ENCODE measurements around the gene SF1.
A peak's percentile ranks its signal among the peaks of the same experiment; 100 is the strongest.
"Not testable (repeated sequence)": the region's sequence is repeated elsewhere in the genome, so short reads cannot be mapped to it uniquely, and the experiment has no call there.

SF1 gene

DNA sequence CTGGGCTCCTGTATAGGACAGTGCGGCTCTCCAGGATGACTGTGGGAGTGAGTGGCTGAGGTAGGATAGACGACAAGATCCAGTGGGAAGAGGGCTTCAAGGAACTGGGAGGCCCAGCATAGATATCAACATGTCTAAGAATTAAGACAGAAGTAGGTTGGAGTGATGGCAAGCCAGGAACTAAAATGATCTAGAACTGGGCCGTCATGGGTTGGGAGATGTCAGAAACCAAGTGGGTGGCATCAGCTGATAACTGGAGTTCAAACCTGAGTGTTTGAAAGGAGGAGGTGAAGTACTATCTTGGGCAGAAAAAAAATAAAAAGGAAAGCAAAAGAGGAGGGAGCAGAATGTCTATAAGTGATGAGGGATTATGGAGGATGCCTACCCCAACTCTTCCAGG, 39.1 kb upstream of the SF1 start:
- H3K4me3 Mint-ChIP-seq, result no peak overlapping the region
- no peaks in the 10 kb centered on the region for H3K9me3 Mint-ChIP-seq
- no peak overlapping the region for H3K27ac Mint-ChIP-seq
- TF ChIP-seq, protein P1, sequence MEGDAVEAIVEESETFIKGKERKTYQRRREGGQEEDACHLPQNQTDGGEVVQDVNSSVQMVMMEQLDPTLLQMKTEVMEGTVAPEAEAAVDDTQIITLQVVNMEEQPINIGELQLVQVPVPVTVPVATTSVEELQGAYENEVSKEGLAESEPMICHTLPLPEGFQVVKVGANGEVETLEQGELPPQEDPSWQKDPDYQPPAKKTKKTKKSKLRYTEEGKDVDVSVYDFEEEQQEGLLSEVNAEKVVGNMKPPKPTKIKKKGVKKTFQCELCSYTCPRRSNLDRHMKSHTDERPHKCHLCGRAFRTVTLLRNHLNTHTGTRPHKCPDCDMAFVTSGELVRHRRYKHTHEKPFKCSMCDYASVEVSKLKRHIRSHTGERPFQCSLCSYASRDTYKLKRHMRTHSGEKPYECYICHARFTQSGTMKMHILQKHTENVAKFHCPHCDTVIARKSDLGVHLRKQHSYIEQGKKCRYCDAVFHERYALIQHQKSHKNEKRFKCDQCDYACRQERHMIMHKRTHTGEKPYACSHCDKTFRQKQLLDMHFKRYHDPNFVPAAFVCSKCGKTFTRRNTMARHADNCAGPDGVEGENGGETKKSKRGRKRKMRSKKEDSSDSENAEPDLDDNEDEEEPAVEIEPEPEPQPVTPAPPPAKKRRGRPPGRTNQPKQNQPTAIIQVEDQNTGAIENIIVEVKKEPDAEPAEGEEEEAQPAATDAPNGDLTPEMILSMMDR (IDR thresholded peaks at IDR 0.05), result no peak
- H3K4me1 Mint-ChIP-seq, result peaks cover 11% of the 10 kb centered on the region
- peaks cover 5% of the 10 kb centered on the region for H3K27me3 Mint-ChIP-seq (ENCODE audit: low read depth, poor library complexity)
- DNase-seq, result no peak
- H3K36me3 Mint-ChIP-seq (ENCODE audit: low read depth), result no peaks in the 10 kb centered on the region

GRCh38 chr11:64815433-64815832, 37.1 kb upstream of the SF1 start:
- H3K9me3 Mint-ChIP-seq; H3K27ac Mint-ChIP-seq; H3K27me3 Mint-ChIP-seq (ENCODE audit: low read depth, poor library complexity); DNase-seq; H3K4me3 Mint-ChIP-seq; H3K36me3 Mint-ChIP-seq (ENCODE audit: low read depth): not testable (repeated sequence)
- H3K4me1 Mint-ChIP-seq, result peaks cover 16% of the 10 kb centered on the region

- Mint-ChIP-seq H3K27ac (no peak overlapping the region), H3K4me1 (peaks cover 18% of the 10 kb centered on the region), H3K36me3 (ENCODE audit: low read depth) (no peaks in the 10 kb centered on the region), H3K4me3 (no peak overlapping the region), H3K27me3 (ENCODE audit: low read depth, poor library complexity) (peaks cover 9% of the 10 kb centered on the region), H3K9me3 (no peaks in the 10 kb centered on the region)
- TF ChIP-seq, protein P1 (IDR thresholded peaks at IDR 0.05), result no peak
- no peak for DNase-seq
Observed at GRCh38 chr11:64814712-64815187, 36.4 kb upstream of the SF1 start.

DNA sequence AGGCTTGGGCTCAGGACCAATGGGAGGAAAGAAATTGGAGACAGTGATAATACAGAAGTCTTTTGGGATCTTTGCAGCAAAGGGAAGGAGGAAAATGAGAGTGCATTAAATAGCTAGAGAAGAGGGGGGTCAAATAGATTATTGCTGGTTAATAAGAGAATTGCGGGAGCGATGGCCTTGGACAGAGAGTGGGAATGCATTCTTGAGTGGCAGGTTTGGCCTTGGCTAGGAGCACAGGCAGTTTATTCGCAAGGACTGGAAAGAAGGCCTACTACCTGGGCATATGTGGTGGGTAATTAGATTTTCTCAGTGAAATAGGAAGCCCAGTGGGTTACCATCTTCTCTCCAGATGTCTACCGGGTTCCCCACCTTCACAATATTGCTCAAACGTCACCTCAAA, 35.5 kb upstream of the SF1 start:
- peaks cover 9% of the 10 kb centered on the region for H3K27me3 Mint-ChIP-seq (ENCODE audit: low read depth, poor library complexity)
- H3K9me3 Mint-ChIP-seq, result no peaks in the 10 kb centered on the region
- no peak overlapping the region for H3K27ac Mint-ChIP-seq
- H3K4me3 Mint-ChIP-seq, result no peak overlapping the region
- peaks cover 26% of the 10 kb centered on the region for H3K4me1 Mint-ChIP-seq
- H3K36me3 Mint-ChIP-seq (ENCODE audit: low read depth), result no peaks in the 10 kb centered on the region
- no peak for DNase-seq
- TF ChIP-seq, protein P1 (IDR thresholded peaks at IDR 0.05), result no peak

DNA sequence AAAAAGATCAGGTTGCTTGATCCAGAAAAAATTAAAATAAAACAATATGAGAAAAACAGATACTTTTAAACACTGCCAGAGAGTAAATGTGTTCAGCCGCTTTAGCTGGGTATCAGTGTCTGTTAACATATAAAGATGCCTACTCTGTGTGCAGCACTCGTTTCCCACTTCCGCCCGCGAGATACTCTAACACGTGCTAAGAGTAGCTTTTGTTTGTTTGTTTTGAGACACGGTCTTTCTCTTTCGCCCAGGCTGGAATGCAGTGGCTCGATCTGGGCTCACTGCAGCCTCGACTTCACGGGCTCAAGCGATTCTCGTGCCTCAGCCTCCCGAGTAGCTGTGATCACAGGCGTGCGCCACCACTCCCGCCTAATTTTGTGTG, 32.5 kb upstream of the SF1 start:
- TF ChIP-seq, protein P1 (IDR thresholded peaks at IDR 0.05), result no peak
- H3K36me3 Mint-ChIP-seq (ENCODE audit: low read depth), result peaks cover 21% of the 10 kb centered on the region
- peak overlapping the region; percentile 32 for H3K27ac Mint-ChIP-seq
- peaks cover 31% of the 10 kb centered on the region for H3K4me1 Mint-ChIP-seq
- peak overlapping the region; percentile 92 for H3K4me3 Mint-ChIP-seq
- H3K9me3 Mint-ChIP-seq, result no peaks in the 10 kb centered on the region
- DNase-seq, result no peak
- peaks cover 7% of the 10 kb centered on the region for H3K27me3 Mint-ChIP-seq (ENCODE audit: low read depth, poor library complexity)

DNA sequence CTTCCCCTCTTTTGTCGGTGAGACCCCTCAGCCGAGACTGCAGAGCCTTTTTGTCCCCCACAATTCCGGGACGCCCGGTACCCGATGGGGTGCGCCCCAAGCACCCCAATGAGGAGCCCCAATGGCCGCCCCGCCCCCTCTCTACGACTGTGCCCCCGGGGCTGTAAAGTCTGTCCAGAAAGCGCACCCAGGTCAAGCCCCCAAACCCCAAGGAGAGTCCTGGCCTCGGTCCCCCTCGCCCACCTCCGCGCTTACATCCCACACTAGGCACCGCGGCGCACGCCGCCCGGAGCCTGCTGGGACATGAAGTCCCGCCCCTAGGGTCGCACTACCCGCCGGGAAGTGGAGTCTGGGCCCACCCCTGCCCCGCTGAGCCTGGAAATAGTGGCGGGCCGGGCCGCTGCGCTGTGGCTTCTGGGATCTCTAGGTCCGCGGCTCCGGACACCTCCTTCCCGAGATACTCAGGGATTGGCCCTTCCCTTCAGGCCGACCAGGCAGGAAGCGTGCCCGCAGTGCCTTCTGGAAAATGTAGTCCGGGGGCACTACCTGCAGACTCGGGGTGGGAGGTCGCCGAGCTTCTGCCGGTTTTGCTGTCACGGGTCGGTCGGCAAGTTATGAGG, 32.0 kb upstream of the SF1 start, which contains the start of gene MEN1:
Gene MEN1, minus strand, starts transcription at position 281 of the 620 bp plus-strand sequence. CDS start 442 bp downstream, outside the sequence.
- H3K4me3 Mint-ChIP-seq, result peak within 1 kb of the TSS; percentile 92
- peak; percentile 95 for DNase-seq
- no peaks in the 10 kb centered on the region for H3K9me3 Mint-ChIP-seq
- H3K27ac Mint-ChIP-seq, result peak within 1 kb of the TSS; percentile 57
- TF ChIP-seq, protein P1 (IDR thresholded peaks at IDR 0.05), result no peak
- H3K36me3 Mint-ChIP-seq (ENCODE audit: low read depth), result peaks cover 26% of the 10 kb centered on the region
- H3K4me1 Mint-ChIP-seq, result peaks cover 31% of the 10 kb centered on the region
- H3K27me3 Mint-ChIP-seq (ENCODE audit: low read depth, poor library complexity), result peaks cover 6% of the 10 kb centered on the region
